ENCODE measurements around the gene NELFE. TPM values are rescaled to one million over a fixed set of nuclear protein-coding genes. Genes with fewer than 3 reads are reported as not detected.

Gene NELFE
- total and polyA plus RNA-seq, 11 donors: 35.4 to 82.0 (median 46.4) TPM

GRCh38 chr6:31919624-31920303 lies 39.0 kb downstream of the NELFE start:
- Histone ChIP-seq H3K9me3 (no peaks in the 10 kb centered on the region), H3K36me3 (no peaks in the 10 kb centered on the region), H3K27me3 (no peaks in the 10 kb centered on the region), H3K4me3 (no peak overlapping the region), H3K4me1 (no peaks in the 10 kb centered on the region), H3K27ac (no peak overlapping the region)
- no peak for TF ChIP-seq CTCF (IDR thresholded peaks at IDR 0.05)
- no peak for TF ChIP-seq POLR2A (IDR thresholded peaks at IDR 0.05)
- DNase-seq (no peak), ATAC-seq (no peak)
- intact Hi-C loops (cut with DNase I): no loop called here
- 75 to 81% (median 79%) methylated on average over 6 of the region's 6 CpGs for WGBS, 4 donors

- Histone ChIP-seq H3K4me1 (no peaks in the 10 kb centered on the region), H3K27me3 (no peaks in the 10 kb centered on the region), H3K36me3 (no peaks in the 10 kb centered on the region), H3K27ac (no peak overlapping the region), H3K4me3 (no peak overlapping the region), H3K9me3 (no peaks in the 10 kb centered on the region)
- no peak for DNase-seq
- 75 to 88% (median 84%) methylated on average over 8 of the region's 8 CpGs for WGBS, 4 donors
- intact Hi-C loops (cut with DNase I): no loop called here
- TF ChIP-seq CTCF (IDR thresholded peaks at IDR 0.05) (no peak), POLR2A (IDR thresholded peaks at IDR 0.05) (no peak)
- no peak for ATAC-seq
These were observed 40.6 kb downstream of the NELFE start for GRCh38 chr6:31918069-31918720.

- no peak for DNase-seq
- H3K27me3 ChIP-seq: no peaks in the 10 kb centered on the region
- WGBS, 4 donors: 79 to 83% (median 81%) methylated on average over 6 of the region's 6 CpGs
- intact Hi-C loops (cut with DNase I): no loop called here
- no peak overlapping the region for H3K27ac ChIP-seq
- TF ChIP-seq POLR2A (IDR thresholded peaks at IDR 0.05): no peak
- TF ChIP-seq CTCF (IDR thresholded peaks at IDR 0.05): no peak
- ATAC-seq: no peak
- H3K36me3 ChIP-seq: no peaks in the 10 kb centered on the region
- H3K4me1 ChIP-seq: peaks cover 0 to 6% (median 0%) of the 10 kb centered on the region in 12 donors
- H3K4me3 ChIP-seq: no peak overlapping the region
- no peaks in the 10 kb centered on the region for H3K9me3 ChIP-seq
These were observed 43.0 kb downstream of the NELFE start for GRCh38 chr6:31915756-31916155.

GRCh38 chr6:31915351-31915750 lies 43.4 kb downstream of the NELFE start:
- intact Hi-C loops (cut with DNase I): no loop called here
- DNase-seq: no peak
- Histone ChIP-seq H3K9me3 (no peaks in the 10 kb centered on the region), H3K27me3 (no peaks in the 10 kb centered on the region), H3K4me3 (no peak overlapping the region), H3K36me3 (no peaks in the 10 kb centered on the region), H3K27ac (no peak overlapping the region), H3K4me1 (peaks cover 0 to 6% (median 0%) of the 10 kb centered on the region in 12 donors)
- TF ChIP-seq POLR2A (IDR thresholded peaks at IDR 0.05) (no peak), CTCF (IDR thresholded peaks at IDR 0.05) (no peak)
- ATAC-seq: no peak

Data from heart left ventricle (tissue), 16 donors.